ENCODE data around the gene ABCC8.
"Not testable (repeated sequence)": the region's sequence is repeated elsewhere in the genome, so short reads cannot be mapped to it uniquely, and the experiment has no call there.

Gene ABCC8

DNA sequence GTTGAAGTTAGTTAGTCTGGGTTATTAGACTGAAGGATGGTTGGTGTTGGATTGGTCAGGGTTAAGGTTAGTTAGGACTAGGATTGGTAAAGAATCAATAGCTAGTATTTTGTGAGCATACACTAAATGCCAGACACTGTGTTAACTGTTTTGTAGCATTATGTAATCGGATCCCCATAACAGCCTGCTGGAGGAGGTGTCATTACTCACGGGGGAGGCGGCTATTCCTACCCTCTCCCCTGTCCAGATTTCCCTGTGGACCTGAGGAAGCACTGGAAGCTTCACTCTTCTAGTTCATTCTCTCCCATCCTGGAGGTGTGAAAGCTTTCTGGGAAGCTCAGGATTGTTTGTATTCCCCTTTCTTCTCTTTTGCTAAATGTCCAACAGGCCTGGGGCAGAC is 47.7 kb downstream of the ABCC8 start:
- Histone ChIP-seq H3K4me1 (ENCODE audit: control insufficient read depth, insufficient read depth, low read length) (no peaks in the 10 kb centered on the region), H3K9ac (ENCODE audit: low read depth, low read length) (no peak overlapping the region), H3K4me3 (ENCODE audit: low read depth, low read length) (no peak overlapping the region), H3K27me3 (ENCODE audit: control insufficient read depth, insufficient read depth, low read length) (no peaks in the 10 kb centered on the region), H3K27ac (ENCODE audit: low read depth, low read length) (no peak overlapping the region), H3K9me3 (ENCODE audit: control insufficient read depth, insufficient read depth, low read length) (no peaks in the 10 kb centered on the region), H3K36me3 (ENCODE audit: control insufficient read depth, insufficient read depth, low read length) (no peaks in the 10 kb centered on the region)

- Histone ChIP-seq H3K9ac (ENCODE audit: low read depth, low read length) (no peak overlapping the region), H3K4me1 (ENCODE audit: control insufficient read depth, insufficient read depth, low read length) (no peaks in the 10 kb centered on the region), H3K4me3 (ENCODE audit: low read depth, low read length) (no peak overlapping the region), H3K9me3 (ENCODE audit: control insufficient read depth, insufficient read depth, low read length) (no peaks in the 10 kb centered on the region), H3K36me3 (ENCODE audit: control insufficient read depth, insufficient read depth, low read length) (no peaks in the 10 kb centered on the region), H3K27me3 (ENCODE audit: control insufficient read depth, insufficient read depth, low read length) (no peaks in the 10 kb centered on the region), H3K27ac (ENCODE audit: low read depth, low read length) (no peak overlapping the region)
Measured at GRCh38 chr11:17428261-17428660, 48.4 kb downstream of the ABCC8 start.

GRCh38 chr11:17426233-17426632 is 50.4 kb downstream of the ABCC8 start:
- not testable (repeated sequence) for H3K27ac ChIP-seq (ENCODE audit: low read depth, low read length); H3K4me1 ChIP-seq (ENCODE audit: control insufficient read depth, insufficient read depth, low read length); H3K9me3 ChIP-seq (ENCODE audit: control insufficient read depth, insufficient read depth, low read length); H3K36me3 ChIP-seq (ENCODE audit: control insufficient read depth, insufficient read depth, low read length); H3K9ac ChIP-seq (ENCODE audit: low read depth, low read length); H3K4me3 ChIP-seq (ENCODE audit: low read depth, low read length); H3K27me3 ChIP-seq (ENCODE audit: control insufficient read depth, insufficient read depth, low read length)

DNA sequence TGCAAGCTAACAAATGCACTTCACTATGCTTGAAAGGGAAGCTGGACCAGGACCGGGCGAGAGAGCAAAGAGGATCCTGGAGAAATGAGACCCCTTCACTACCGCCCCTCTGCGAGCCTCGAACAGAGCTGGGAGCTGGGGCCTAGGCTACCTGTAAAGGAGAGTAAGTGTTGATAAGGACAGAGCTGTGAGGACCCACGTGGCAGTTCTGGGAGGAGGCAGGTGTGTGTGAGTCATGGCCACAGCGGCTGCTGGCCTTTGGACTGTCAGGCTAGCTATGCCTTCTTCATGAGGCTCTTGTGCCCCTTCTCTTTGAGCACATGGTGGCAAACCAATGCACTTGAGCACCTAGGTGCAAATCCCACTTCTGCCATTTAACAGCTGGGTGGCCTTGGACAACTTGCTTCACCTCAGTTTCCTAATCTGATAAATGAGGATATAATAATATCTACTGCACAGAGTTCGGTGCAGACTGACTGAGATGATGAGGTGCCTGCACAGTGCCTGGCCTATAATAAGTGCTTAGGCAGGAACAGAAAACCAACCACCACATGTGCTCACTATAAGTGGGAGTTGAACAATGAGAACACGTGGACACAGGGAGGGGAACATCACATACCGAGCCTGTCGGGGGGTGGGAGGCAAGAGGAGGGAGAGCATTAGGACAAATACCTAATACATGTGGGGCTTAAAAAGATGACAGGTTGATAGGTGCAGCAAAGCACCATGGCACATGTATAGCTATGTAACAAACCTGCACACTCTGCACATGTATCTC is 52.9 kb downstream of the ABCC8 start:
- H3K27me3 ChIP-seq (ENCODE audit: control insufficient read depth, insufficient read depth, low read length) = no peaks in the 10 kb centered on the region; the same call in 1 of the 2 replicates
- no peak overlapping the region for H3K4me3 ChIP-seq (ENCODE audit: low read depth, low read length)
- H3K27ac ChIP-seq (ENCODE audit: low read depth, low read length) = no peak overlapping the region
- no peaks in the 10 kb centered on the region for H3K9me3 ChIP-seq (ENCODE audit: control insufficient read depth, insufficient read depth, low read length)
- 0 out of 2 replicates have a peak, but pooled peaks cover 8% of the 10 kb centered on the region for H3K4me1 ChIP-seq (ENCODE audit: control insufficient read depth, insufficient read depth, low read length)
- H3K36me3 ChIP-seq (ENCODE audit: control insufficient read depth, insufficient read depth, low read length) = no peaks in the 10 kb centered on the region
- H3K9ac ChIP-seq (ENCODE audit: low read depth, low read length) = no peak overlapping the region

DNA sequence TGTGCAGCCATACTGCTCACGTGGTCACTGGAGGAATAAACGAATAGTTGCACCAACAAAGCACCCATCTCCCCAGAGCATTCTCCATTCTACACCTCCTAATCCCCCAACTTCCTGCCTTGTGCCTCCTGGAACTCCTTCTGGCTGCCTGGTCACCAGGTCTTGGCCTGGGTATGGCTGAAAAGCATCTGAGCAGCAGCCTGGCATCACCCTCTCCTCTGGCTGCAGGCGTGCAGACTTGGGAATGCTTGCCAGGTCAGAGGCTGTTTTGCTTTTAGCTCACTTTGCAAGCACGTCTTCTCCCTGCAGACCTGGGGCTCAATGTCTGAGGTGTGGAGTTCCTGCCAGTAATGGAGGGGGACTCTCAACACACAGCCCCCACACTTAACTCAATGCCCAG is 54.9 kb downstream of the ABCC8 start:
- no peaks in the 10 kb centered on the region for H3K9me3 ChIP-seq (ENCODE audit: control insufficient read depth, insufficient read depth, low read length)
- H3K9ac ChIP-seq (ENCODE audit: low read depth, low read length) = no peak overlapping the region
- no peak overlapping the region for H3K27ac ChIP-seq (ENCODE audit: low read depth, low read length)
- 0 out of 2 replicates have a peak, but pooled peaks cover 8% of the 10 kb centered on the region for H3K4me1 ChIP-seq (ENCODE audit: control insufficient read depth, insufficient read depth, low read length)
- H3K27me3 ChIP-seq (ENCODE audit: control insufficient read depth, insufficient read depth, low read length) = no peaks in the 10 kb centered on the region; the same call in 1 of the 2 replicates
- H3K4me3 ChIP-seq (ENCODE audit: low read depth, low read length) = no peak overlapping the region
- H3K36me3 ChIP-seq (ENCODE audit: control insufficient read depth, insufficient read depth, low read length) = no peaks in the 10 kb centered on the region

GRCh38 chr11:17418444-17419081 is 58.1 kb downstream of the ABCC8 start:
- H3K27me3 ChIP-seq (ENCODE audit: control insufficient read depth, insufficient read depth, low read length) = no peaks in the 10 kb centered on the region; the same call in 1 of the 2 replicates
- H3K36me3 ChIP-seq (ENCODE audit: control insufficient read depth, insufficient read depth, low read length) = no peaks in the 10 kb centered on the region
- 0 out of 2 replicates have a peak, but pooled peaks cover 8% of the 10 kb centered on the region for H3K4me1 ChIP-seq (ENCODE audit: control insufficient read depth, insufficient read depth, low read length)
- no peak overlapping the region for H3K9ac ChIP-seq (ENCODE audit: low read depth, low read length)
- H3K9me3 ChIP-seq (ENCODE audit: control insufficient read depth, insufficient read depth, low read length) = no peaks in the 10 kb centered on the region
- H3K27ac ChIP-seq (ENCODE audit: low read depth, low read length) = no peak overlapping the region
- H3K4me3 ChIP-seq (ENCODE audit: low read depth, low read length) = no peak overlapping the region

DNA sequence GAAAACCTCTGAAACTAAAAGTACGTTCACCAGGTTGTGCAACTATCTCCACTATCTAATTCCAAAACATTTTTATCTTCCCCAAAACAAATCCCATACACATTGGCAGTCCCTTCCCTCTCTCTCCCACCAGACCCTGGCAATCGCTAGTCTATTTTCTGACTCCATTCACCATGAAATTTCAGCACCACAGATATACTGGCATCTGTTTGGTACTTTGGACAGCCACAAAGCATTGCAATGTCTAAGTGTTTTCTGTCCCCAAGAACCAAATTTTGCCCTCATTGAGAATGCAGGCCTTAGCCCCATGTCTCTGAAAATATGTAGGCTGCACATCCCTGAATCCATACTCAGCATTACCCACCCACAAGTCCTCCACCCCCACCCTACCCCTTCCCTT is 60.2 kb downstream of the ABCC8 start:
- H3K36me3 ChIP-seq (ENCODE audit: control insufficient read depth, insufficient read depth, low read length) = no peaks in the 10 kb centered on the region
- H3K4me3 ChIP-seq (ENCODE audit: low read depth, low read length) = no peak overlapping the region
- H3K27ac ChIP-seq (ENCODE audit: low read depth, low read length) = no peak overlapping the region
- H3K27me3 ChIP-seq (ENCODE audit: control insufficient read depth, insufficient read depth, low read length) = no peaks in the 10 kb centered on the region; the same call in 1 of the 2 replicates
- no peaks in the 10 kb centered on the region for H3K9me3 ChIP-seq (ENCODE audit: control insufficient read depth, insufficient read depth, low read length)
- H3K9ac ChIP-seq (ENCODE audit: low read depth, low read length) = no peak overlapping the region
- H3K4me1 ChIP-seq (ENCODE audit: control insufficient read depth, insufficient read depth, low read length) = 0 out of 2 replicates have a peak, but pooled peaks cover 8% of the 10 kb centered on the region

DNA sequence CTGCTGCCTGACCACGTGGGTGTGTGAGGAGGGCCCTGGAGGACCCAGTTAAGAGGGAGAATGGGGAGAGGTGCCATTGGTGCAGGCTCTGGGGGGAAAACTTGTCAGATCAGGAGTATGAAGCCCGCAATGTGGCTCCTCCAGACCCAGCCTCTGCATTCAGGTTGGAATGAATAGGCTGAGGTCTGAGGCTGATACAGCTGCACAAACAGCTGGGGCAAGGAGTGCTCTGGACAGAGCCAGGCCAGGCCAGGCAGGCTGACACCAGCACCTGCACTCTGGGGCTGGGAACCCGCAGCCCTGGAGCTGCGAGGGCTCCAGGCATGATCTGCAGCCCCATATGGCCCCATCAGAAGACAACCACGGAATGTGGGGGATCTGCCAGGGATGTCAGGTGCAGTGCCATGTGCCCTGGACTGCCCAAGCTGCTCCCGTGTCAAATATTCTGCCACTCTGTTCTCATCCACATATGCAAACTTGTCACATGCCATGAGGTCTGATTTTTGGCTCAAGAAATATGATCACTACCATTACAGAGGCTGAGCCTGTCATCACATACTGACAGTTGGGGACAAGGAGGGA is 61.0 kb downstream of the ABCC8 start:
- Histone ChIP-seq H3K27ac (ENCODE audit: low read depth, low read length) (no peak overlapping the region), H3K9ac (ENCODE audit: low read depth, low read length) (no peak overlapping the region), H3K9me3 (ENCODE audit: control insufficient read depth, insufficient read depth, low read length) (no peaks in the 10 kb centered on the region), H3K4me1 (ENCODE audit: control insufficient read depth, insufficient read depth, low read length) (0 out of 2 replicates have a peak, but pooled peaks cover 2% of the 10 kb centered on the region), H3K27me3 (ENCODE audit: control insufficient read depth, insufficient read depth, low read length) (no peaks in the 10 kb centered on the region; the same call in 1 of the 2 replicates), H3K36me3 (ENCODE audit: control insufficient read depth, insufficient read depth, low read length) (no peaks in the 10 kb centered on the region), H3K4me3 (ENCODE audit: low read depth, low read length) (no peak overlapping the region)

DNA sequence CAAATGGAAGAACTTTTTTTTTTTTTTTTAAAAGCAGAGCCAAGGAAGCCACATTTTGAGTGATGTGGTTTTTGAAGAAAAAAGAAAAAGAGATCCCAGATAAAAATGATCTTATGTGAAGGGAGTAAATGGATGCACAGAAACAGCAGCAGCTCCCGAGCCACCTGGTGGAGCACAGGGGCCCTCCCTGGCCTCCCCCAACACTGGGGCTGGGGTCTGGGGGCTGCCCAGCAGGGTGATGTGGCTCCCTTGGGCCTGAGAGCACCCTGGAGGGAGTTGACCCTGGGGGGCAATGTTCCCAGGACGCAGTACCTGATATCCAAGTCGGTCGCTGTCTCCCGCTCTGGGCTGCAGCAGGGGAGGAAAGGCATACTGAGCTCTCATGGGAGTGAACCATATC is 61.7 kb downstream of the ABCC8 start:
- Histone ChIP-seq H3K9me3 (ENCODE audit: control insufficient read depth, insufficient read depth, low read length) (no peaks in the 10 kb centered on the region), H3K27ac (ENCODE audit: low read depth, low read length) (no peak overlapping the region), H3K4me3 (ENCODE audit: low read depth, low read length) (no peak overlapping the region), H3K36me3 (ENCODE audit: control insufficient read depth, insufficient read depth, low read length) (no peaks in the 10 kb centered on the region), H3K27me3 (ENCODE audit: control insufficient read depth, insufficient read depth, low read length) (no peaks in the 10 kb centered on the region; the same call in 1 of the 2 replicates), H3K4me1 (ENCODE audit: control insufficient read depth, insufficient read depth, low read length) (no peaks in the 10 kb centered on the region), H3K9ac (ENCODE audit: low read depth, low read length) (no peak overlapping the region)

GRCh38 chr11:17414317-17414737 is 62.3 kb downstream of the ABCC8 start:
- no peak overlapping the region for H3K27ac ChIP-seq (ENCODE audit: low read depth, low read length)
- H3K9ac ChIP-seq (ENCODE audit: low read depth, low read length) = no peak overlapping the region
- no peaks in the 10 kb centered on the region for H3K27me3 ChIP-seq (ENCODE audit: control insufficient read depth, insufficient read depth, low read length)
- H3K4me1 ChIP-seq (ENCODE audit: control insufficient read depth, insufficient read depth, low read length) = no peaks in the 10 kb centered on the region
- no peak overlapping the region for H3K4me3 ChIP-seq (ENCODE audit: low read depth, low read length)
- no peaks in the 10 kb centered on the region for H3K36me3 ChIP-seq (ENCODE audit: control insufficient read depth, insufficient read depth, low read length)
- H3K9me3 ChIP-seq (ENCODE audit: control insufficient read depth, insufficient read depth, low read length) = no peaks in the 10 kb centered on the region

Data from HUES48 (cell line).